Glomerular visceral epithelial cell (primary cell): ENCODE data around the gene SEMA6A.
A peak's percentile ranks its signal among the peaks of the same experiment; 100 is the strongest.

ENCODE experiments used
- DNase-seq: peaks from one replicate; pipeline ENCODE4 v3.0.0-alpha.2; 2016; ENCODE audit errors: extremely low spot score

The SEMA6A gene

GRCh38 chr5:116494784-116495450, 79.7 kb downstream of the SEMA6A start:
- DNase-seq = no peak

GRCh38 chr5:116492776-116493175, 81.8 kb downstream of the SEMA6A start:
- peak; percentile 74 for DNase-seq

DNA sequence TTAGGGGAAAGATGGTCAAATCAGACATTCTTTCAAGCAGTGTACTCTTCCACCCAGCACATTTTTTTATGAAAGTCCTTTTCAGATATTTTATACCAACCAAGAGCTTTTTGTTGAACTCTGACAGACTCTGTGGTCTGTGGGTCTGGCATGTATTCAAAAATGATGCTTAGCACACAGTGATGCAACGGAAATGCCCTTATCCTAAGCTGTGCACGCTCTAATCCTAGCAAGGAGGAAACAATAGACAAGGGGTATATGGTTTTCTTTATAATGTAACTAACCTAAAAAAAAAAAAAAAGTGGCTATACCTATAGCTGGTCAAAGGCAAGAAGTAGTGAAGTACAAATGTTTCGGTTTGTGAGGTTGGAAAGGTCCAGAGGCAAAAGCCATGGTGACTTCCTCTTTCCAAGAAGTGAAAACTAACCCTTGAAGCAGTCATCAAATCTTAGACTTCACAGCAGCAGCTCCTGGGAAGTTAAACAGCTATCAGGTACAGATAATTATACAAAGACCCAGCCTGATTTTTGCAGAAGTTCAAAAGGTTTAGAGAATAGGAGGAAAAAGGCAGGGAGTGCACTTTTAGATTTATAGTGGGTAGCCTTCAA, 82.5 kb downstream of the SEMA6A start:
- DNase-seq = peak; percentile 92

- DNase-seq = no peak
Measured at GRCh38 chr5:116488356-116489041, 86.1 kb downstream of the SEMA6A start.

DNA sequence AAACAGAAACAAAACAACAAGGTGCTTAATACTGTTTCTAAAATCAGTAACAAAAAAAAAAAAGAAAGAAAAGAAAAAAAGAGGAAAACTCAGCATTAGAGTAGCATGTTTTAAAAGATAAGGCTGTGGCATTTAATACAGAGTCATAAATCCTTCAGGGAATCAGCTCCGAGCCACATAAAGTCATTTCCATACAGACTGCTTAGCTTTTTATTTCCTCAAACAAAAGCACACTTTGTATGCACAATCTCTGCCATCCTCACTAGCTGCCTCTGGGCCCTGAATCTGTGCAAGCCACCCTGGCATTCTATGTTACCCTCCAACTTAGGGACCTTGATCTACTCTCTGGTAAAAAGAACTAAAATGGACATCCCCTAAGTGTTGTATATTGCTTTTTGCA, 87.6 kb downstream of the SEMA6A start:
- no peak for DNase-seq

DNA sequence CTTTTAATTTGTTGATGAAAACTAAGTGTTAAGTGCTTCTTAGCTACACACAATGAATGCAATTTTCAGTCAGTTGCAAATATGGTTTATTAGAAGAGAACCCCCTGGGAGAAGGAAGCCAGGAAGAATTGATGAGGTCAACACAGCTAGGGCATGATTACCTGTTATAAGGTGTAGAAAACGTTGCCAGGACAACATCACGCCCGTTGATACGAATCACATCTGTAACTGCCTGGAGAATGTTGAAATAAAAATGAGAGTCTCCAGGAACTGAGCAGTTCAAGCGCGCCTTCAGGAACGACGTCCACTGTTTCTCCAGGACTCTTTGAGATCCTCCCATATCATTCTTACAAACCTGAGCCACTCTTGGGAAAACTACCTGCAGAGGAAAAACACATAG, 88.0 kb downstream of the SEMA6A start:
- DNase-seq = no peak

- no peak for DNase-seq
Measured at GRCh38 chr5:116484645-116485044, 90.0 kb downstream of the SEMA6A start.

DNA sequence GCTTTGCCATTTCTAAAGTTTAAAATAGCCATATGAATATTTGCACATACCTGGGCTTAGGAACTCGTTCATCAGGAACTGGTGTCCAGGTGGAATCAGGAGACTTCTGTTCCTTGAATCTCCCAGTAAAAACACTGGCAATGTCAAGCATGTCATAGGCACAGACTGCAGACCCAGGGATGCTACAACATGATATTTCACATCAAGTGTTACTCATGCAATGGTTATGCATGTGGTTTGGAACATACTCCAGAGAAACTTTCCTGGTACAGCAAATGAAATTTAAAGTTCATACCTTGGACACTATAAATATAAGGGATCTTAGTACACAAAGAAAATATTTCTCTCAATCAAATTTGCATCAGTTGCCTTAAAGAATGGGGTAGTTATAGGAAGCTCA, 92.2 kb downstream of the SEMA6A start:
- DNase-seq = peak; percentile 45

GRCh38 chr5:116480894-116481510, 93.6 kb downstream of the SEMA6A start:
- DNase-seq = no peak

GRCh38 chr5:116479776-116480675, 94.6 kb downstream of the SEMA6A start:
- DNase-seq = no peak

- no peak for DNase-seq
Measured at GRCh38 chr5:116478491-116478890, 96.1 kb downstream of the SEMA6A start.

DNA sequence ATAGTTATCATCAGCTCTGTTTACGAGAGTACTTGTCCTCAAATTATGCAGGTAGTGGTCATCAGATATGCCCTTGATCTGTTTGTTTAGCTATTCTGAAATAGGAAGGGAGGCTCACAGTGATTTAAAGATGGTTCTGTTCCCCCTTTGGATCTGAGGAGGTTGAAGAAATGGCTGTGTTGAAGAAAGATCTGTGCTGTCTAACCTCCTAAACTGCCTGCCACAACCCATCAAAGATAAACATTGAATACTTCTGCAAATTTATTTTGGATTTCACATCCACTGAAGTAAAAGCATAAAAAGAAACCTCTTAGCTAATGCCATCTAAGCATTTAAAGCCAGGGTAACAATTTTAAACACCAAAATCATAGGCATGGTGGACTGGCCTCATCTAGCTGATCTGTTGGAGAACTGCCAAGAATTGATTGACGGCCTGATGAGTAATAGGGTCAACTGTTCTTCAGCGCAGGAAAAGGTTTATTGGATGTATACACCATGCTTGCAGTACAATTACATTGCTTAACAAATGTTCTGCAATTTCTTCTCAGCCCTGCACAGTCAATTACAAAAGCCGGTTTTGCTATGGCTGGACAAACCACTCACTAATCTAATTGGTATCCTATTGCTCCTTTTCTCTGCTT, 97.6 kb downstream of the SEMA6A start:
- DNase-seq = no peak

- DNase-seq = no peak
Measured at GRCh38 chr5:116475338-116475737, 99.3 kb downstream of the SEMA6A start.

DNA sequence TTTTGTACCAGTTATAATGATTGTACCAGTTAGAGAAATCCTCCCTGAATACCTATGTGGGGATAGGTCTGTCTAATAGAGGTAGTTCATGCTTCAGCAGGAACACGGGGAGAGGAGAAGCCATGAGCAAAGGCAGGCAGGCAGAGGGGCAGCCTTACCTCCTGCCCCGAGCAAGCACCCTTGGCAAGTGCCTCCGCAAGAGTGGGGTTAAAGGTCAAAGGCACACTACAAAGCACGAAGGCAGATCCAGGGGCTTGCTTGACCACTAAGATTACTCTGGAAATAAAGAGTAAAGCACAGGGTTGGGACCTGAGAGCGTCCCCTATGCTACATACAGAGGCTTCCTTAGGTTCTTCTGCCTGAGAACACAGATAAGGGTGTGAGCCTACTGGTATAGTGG, 100.9 kb downstream of the SEMA6A start:
- no peak for DNase-seq

GRCh38 chr5:116472274-116472673, 102.3 kb downstream of the SEMA6A start:
- no peak for DNase-seq

DNA sequence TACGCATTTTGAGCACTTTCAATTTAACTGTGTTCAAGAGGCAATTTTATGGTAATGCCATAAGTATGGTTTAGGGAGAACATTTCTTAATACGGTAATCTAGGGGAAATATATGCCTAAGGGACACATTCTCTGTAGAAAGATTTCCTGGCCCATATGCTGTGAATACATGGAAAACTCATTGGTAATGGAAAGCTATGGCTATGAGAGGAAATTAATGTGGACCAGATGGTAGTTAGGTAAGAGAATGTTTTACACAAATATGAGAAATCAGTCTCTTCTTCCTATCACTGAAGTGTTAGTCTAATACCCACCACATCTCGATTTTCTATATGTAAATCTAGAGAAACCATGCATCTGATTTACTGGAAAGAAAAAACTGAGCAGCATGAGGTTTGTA, 105.0 kb downstream of the SEMA6A start:
- DNase-seq = no peak

- DNase-seq = no peak
Measured at GRCh38 chr5:116468583-116468982, 106.0 kb downstream of the SEMA6A start.

DNA sequence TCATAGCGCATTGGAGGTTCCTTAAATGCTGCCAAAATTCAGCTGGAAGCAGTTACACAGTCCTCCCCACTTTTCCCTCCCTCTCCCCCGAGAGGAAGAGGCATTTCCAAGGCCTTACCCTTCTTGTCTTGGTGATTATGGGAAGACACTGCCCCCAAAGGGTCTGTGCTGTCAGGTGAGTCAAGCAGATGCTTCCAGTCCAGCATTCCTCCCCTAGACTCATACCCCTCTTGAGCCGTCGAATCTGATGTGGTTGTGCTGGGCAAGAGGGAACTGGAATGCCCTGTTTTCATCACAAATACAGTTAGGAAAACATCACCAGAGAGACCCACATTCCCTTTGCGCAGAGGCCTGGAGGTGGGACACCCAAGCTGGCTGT, 107.2 kb downstream of the SEMA6A start:
- DNase-seq = no peak

DNA sequence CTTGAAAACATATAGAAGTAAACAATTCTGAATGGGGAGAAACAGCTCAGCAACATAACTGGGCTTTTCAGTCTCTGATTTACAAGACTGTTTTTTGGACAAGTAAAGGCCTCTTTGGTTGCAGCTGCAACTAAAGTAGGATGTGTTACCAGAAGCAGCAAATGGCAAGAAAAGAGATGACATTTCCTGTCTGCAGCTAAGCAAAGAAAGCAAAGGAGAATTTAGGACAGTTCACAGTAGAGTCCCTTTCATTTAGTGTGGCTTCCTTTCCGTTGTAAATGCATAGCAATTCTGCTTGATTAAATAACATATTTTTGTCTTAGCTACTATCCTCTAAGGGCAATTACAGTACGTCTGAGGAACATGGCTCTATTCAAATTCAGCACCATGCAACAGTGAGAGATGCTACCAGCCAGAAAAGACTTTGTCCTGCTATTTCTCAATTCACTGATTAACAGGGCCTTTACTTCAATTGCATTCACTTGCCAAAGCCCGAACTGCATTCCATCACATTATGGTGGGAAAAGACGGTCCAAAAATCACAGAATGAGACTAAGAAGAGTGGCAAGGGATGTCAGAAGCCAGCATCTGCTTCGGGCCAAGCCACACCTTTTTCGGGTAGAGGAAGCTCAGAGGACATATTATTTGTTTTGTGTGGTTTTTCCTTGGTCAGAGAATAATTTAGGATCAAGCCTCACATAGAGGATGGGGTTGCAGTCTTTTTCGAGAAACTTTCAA, 107.7 kb downstream of the SEMA6A start:
- DNase-seq = no peak

GRCh38 chr5:116465411-116465810, 109.2 kb downstream of the SEMA6A start:
- no peak for DNase-seq
